ENCODE data around the gene CEBPA. TPM values are rescaled to one million over a fixed set of nuclear protein-coding genes. Genes with fewer than 3 reads are reported as not detected.

CEBPA gene
- total RNA-seq, 1 experiment from 2014 or later: 4.3 TPM

DNA sequence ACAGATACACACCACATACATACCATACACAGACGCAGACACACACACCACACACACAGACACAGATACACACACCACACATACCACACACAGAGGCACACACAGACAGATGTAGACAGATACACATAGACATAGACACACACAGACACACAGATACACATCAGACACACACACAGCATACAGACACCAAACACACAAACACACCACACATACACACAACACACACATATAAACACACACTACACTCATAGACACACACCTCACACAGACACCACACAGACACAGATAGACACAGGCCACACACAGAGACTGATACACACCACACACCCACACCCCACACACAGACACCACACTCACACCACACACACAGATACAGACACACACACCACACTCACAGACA is 51.8 kb downstream of the CEBPA start:
- no peak for DNase-seq (ENCODE audit: low spot score)

Other genes with a start within 250 kb of the CEBPA start
- 17.4 and 23.0 TPM in 2 replicates for gene RHPN2, start 237.6 kb downstream of the CEBPA start, total RNA-seq (2014; rRNA removed; shearing (Covaris generic))
- gene GPATCH1, start 221.4 kb downstream of the CEBPA start, total RNA-seq (2014; rRNA removed; shearing (Covaris generic)): 6.5 and 8.0 TPM in 2 replicates
- gene WDR88, start 170.4 kb downstream of the CEBPA start, total RNA-seq (2014; rRNA removed; shearing (Covaris generic)): not detected in 2 replicates
- gene LRP3, start 108.2 kb downstream of the CEBPA start, total RNA-seq (2014; rRNA removed; shearing (Covaris generic)): 85.2 and 86.5 TPM in 2 replicates
- gene SLC7A10, start 76.7 kb downstream of the CEBPA start, total RNA-seq (2014; rRNA removed; shearing (Covaris generic)): not detected in 2 replicates
- 31.6 and 33.1 TPM in 2 replicates for gene CEBPG, start 71.2 kb upstream of the CEBPA start, total RNA-seq (2014; rRNA removed; shearing (Covaris generic))
- gene PEPD, start 219.3 kb upstream of the CEBPA start, total RNA-seq (2014; rRNA removed; shearing (Covaris generic)): 72.3 and 84.1 TPM in 2 replicates

Data from A172 (cell line).